Osteoblast (primary cell): Measurements from ENCODE around the gene SEPTIN8. TPM values are rescaled to one million over a fixed set of nuclear protein-coding genes. Genes with fewer than 3 reads are reported as not detected.

Experiments used
- DNase-seq: peaks from one replicate; pipeline ENCODE4 v3.0.0; 2011; ENCODE audit warnings: low spot score, mixed read lengths; ENCODE audit not compliant: insufficient read length; ENCODE audit errors: missing footprints
- H2AFZ ChIP-seq: 2 replicates; pipeline ENCODE4 v1.6.0; 2011; ENCODE audit warnings: mild to moderate bottlenecking, low read length
- H3K27ac ChIP-seq: 2 replicates; pipeline ENCODE4 v1.5.1; 2011; ENCODE audit warnings: mild to moderate bottlenecking, low read depth, low read length, moderate library complexity
- H3K27me3 ChIP-seq: 2 replicates; pipeline ENCODE4 v1.6.0; 2012; ENCODE audit warnings: mild to moderate bottlenecking, control low read depth, inconsistent platforms, low read length, moderate library complexity; ENCODE audit not compliant: insufficient read depth
- H3K36me3 ChIP-seq: 2 replicates; pipeline ENCODE4 v1.5.1; 2011; ENCODE audit warnings: mild to moderate bottlenecking, low read length, control low read depth, moderate library complexity; ENCODE audit not compliant: insufficient read depth
- H3K4me1 ChIP-seq: 2 replicates; pipeline ENCODE4 v1.5.1; 2011; ENCODE audit warnings: mild to moderate bottlenecking, low read length, control low read depth, moderate library complexity; ENCODE audit not compliant: insufficient read depth
- H3K4me2 ChIP-seq: 2 replicates; pipeline ENCODE4 v1.6.0; 2011; ENCODE audit warnings: mild to moderate bottlenecking, low read length; ENCODE audit not compliant: insufficient read depth
- H3K4me3 ChIP-seq: fragments of 200-600 bp; sonication (generic); 3 replicates; pipeline ENCODE4 v1.5.1; 2012; ENCODE audit warnings: mild to moderate bottlenecking, low read length, inconsistent platforms; ENCODE audit not compliant: insufficient read depth
- H3K79me2 ChIP-seq: 2 replicates; pipeline ENCODE4 v1.6.0; 2012; ENCODE audit warnings: mild to moderate bottlenecking, low read length, control low read depth, inconsistent platforms; ENCODE audit not compliant: insufficient read depth
- H3K9me3 ChIP-seq: 2 replicates; pipeline ENCODE4 v1.5.1; 2011; ENCODE audit warnings: low read depth, low read length, control low read depth
- H4K20me1 ChIP-seq: 2 replicates; pipeline ENCODE4 v1.6.0; 2012; ENCODE audit warnings: mild to moderate bottlenecking, low read length, control low read depth; ENCODE audit not compliant: insufficient read depth
- CTCF ChIP-seq: IDR thresholded peaks from 2 replicates; pipeline ENCODE4 v1.5.1; 2011; ENCODE audit warnings: mild to moderate bottlenecking, low read depth, low read length, moderate library complexity; ENCODE audit errors: extremely low read depth
- total RNA-seq: library from RNA; depleted of rRNA; stranded (reverse); fragments of >200 nt; gene quantifications from 2 replicates; pipeline ENCODE4 v1.2.3, GENCODE V29; 2012

The SEPTIN8 gene
- total RNA-seq, 1 donor, result 33.7 TPM

DNA sequence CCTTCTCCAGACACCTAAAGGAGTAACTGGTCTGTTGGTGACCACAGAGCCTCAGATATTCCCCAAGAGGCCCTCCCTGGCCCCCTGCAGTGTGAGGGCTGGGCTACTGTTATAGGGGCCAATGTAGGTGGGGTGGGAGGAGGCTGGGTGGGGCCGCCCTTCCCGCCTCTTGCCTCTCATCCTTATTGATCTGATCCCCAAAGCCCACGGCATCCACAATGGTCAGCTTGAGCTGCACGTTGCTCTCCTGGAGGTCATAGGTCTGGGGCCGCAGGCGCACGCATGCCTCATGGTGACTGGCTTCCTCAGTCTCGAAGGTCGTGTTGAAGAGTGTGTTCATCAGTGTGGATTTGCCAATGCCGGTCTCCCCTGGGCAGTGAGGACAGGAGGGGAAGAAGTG is 13.0 kb downstream of the SEPTIN8 start:
- DNase-seq, result peak; percentile 68
- no peaks in the 10 kb centered on the region for H3K27me3 ChIP-seq
- peaks cover 35% of the 10 kb centered on the region for H4K20me1 ChIP-seq
- no peak for TF ChIP-seq CTCF
- H2AFZ ChIP-seq, result no peak overlapping the region
- H3K4me2 ChIP-seq, result no peak overlapping the region
- H3K36me3 ChIP-seq, result peaks cover 35% of the 10 kb centered on the region
- H3K4me1 ChIP-seq, result peaks cover 13% of the 10 kb centered on the region
- peaks cover 28% of the 10 kb centered on the region for H3K79me2 ChIP-seq
- no peak overlapping the region for H3K4me3 ChIP-seq
- no peaks in the 10 kb centered on the region for H3K9me3 ChIP-seq
- no peak overlapping the region for H3K27ac ChIP-seq

GRCh38 chr5:132763181-132764036 is 13.6 kb downstream of the SEPTIN8 start:
- no peak for TF ChIP-seq CTCF
- H3K4me3 ChIP-seq, result no peak overlapping the region
- peak; percentile 47 for DNase-seq
- H3K27me3 ChIP-seq, result no peaks in the 10 kb centered on the region
- peaks cover 21% of the 10 kb centered on the region for H3K79me2 ChIP-seq
- H3K4me2 ChIP-seq, result no peak overlapping the region
- no peak overlapping the region for H2AFZ ChIP-seq
- H4K20me1 ChIP-seq, result peaks cover 32% of the 10 kb centered on the region
- H3K4me1 ChIP-seq, result peaks cover 13% of the 10 kb centered on the region
- peaks cover 35% of the 10 kb centered on the region for H3K36me3 ChIP-seq
- no peak overlapping the region for H3K27ac ChIP-seq
- no peaks in the 10 kb centered on the region for H3K9me3 ChIP-seq

DNA sequence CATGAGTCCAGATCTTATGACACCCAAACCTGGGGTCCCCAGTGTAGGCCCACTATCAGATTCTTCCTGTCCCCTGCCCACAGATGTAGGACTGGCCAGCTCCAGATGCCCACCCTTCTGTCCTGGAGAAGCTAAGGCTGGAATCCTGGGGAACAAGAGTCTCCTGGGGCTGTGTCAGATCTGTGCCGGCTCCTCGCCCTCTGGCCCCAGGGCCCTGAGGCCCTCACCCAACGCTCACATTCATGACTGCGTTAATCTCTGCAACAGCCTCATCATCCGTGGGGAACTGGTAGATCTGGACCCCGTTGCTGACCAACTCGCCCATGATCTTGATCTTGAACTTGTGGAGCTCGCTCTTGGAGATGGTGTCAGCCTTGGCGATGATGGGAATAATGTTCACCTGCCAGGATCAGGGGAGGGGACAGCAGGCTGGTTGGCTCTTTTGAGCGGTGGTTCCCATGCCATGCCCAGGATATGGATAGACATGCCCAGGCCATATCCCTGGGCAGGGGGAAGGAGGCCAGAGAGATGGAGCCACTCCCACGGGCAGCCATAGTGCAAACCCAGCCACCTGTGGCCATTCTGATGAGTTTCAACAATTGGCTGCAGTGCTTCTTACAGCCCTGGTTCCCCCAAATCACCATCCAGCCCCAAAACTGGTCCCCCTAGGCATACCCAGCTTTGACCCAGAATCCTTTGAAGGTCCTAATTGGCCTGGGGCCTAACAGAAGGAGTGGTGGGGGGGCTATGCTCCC is 14.6 kb downstream of the SEPTIN8 start:
- no peak overlapping the region for H3K27ac ChIP-seq
- peaks cover 16% of the 10 kb centered on the region for H3K79me2 ChIP-seq
- H3K4me1 ChIP-seq, result peaks cover 4% of the 10 kb centered on the region
- no peaks in the 10 kb centered on the region for H3K9me3 ChIP-seq
- TF ChIP-seq CTCF, result no peak
- no peak overlapping the region for H3K4me2 ChIP-seq
- H2AFZ ChIP-seq, result no peak overlapping the region
- H3K27me3 ChIP-seq, result no peaks in the 10 kb centered on the region
- H4K20me1 ChIP-seq, result peaks cover 24% of the 10 kb centered on the region
- DNase-seq, result peak; percentile 21
- peaks cover 35% of the 10 kb centered on the region for H3K36me3 ChIP-seq
- no peak overlapping the region for H3K4me3 ChIP-seq
